Astrocyte (in vitro differentiated cells and primary cell): ENCODE data around the gene PKHD1.

Experiments used
- EZH2 ChIP-seq: IDR thresholded peaks from 2 replicates; pipeline ENCODE4 v1.6.1; 2012; ENCODE audit warnings: mild to moderate bottlenecking, low read length, inconsistent platforms; ENCODE audit not compliant: insufficient read depth
- TF ChIP-seq, protein P1 (sequence below): IDR thresholded peaks from 2 replicates; pipeline ENCODE4 v1.5.1; 2011; ENCODE audit warnings: low read depth, mild to moderate bottlenecking, inconsistent platforms, low read length, moderate library complexity; ENCODE audit not compliant: insufficient read depth

DNA sequence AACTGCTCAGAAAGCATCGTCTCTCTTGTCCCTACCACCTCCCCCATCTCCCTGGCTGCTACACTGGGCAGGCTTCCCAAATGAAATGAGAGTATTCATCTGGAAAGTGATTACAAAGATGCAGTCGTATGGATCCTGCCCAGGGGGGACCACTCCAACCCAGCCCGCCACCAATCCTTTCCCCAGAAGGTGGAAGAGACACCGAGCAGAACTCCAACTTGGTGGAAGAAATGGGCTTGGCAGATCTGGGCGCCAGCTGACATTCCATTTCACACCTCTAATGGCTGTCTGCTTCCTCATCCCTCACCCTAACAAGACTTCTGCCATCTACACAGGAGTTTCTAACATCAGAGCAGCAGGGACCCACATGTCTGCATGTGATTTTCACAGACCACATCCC, 12.7 kb downstream of the PKHD1 start:
- TF ChIP-seq, protein P1, sequence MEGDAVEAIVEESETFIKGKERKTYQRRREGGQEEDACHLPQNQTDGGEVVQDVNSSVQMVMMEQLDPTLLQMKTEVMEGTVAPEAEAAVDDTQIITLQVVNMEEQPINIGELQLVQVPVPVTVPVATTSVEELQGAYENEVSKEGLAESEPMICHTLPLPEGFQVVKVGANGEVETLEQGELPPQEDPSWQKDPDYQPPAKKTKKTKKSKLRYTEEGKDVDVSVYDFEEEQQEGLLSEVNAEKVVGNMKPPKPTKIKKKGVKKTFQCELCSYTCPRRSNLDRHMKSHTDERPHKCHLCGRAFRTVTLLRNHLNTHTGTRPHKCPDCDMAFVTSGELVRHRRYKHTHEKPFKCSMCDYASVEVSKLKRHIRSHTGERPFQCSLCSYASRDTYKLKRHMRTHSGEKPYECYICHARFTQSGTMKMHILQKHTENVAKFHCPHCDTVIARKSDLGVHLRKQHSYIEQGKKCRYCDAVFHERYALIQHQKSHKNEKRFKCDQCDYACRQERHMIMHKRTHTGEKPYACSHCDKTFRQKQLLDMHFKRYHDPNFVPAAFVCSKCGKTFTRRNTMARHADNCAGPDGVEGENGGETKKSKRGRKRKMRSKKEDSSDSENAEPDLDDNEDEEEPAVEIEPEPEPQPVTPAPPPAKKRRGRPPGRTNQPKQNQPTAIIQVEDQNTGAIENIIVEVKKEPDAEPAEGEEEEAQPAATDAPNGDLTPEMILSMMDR = no peak
- TF ChIP-seq EZH2 = no peak
